ENCODE measurements around the gene SLC26A6. TPM values are rescaled to one million over a fixed set of nuclear protein-coding genes. Genes with fewer than 3 reads are reported as not detected.

The SLC26A6 gene
- total RNA-seq, 1 experiment from 2014 or later, result 44.9 TPM

DNA sequence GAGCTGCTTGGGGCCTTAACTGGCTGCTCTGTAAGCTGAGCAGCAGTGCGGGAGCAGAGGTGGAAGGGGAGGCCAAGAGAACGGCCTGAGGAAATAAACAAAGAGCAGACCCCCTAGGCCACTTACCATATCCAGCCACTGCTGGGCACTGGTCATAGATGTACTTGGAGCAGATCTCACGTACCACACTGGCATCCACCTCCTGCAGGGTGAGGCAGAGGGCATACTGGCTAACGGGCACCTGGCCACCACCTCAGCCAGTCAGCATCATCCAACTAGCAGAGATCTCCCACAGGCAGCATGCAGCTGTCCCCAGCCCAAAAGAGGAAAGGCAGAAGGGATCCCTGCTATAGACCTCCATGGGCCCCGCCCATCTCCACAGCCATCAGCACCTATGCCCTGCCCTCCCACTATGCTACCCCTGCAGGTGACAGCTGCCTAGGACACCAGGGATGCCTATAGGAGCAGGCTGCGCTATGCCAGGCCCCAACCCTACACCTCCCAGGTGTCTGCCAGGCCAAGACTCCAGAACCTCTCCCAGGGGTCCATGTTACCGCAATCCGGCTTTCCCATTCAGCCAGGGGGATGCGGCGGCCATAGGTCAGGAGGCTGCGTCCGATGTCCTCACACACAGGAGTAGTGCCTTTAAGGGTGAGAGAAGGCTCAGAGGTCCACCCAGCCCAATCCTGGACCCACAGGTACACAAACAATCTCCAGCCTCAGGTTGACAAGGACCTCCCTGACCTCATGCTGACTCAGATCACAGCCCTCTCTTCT lies 35.6 kb downstream of the SLC26A6 start:
- no peaks in the 10 kb centered on the region for H4K20me1 ChIP-seq (ENCODE audit: low read length)
- BruUV-seq (replicated peaks), result no TSS peak
- H3F3A ChIP-seq (ENCODE audit: low read length, unreplicated experiment), result no peaks in the 10 kb centered on the region
- H3K9me2 ChIP-seq (replicated peaks; ENCODE audit: low read length), result no peaks in the 10 kb centered on the region
- ATAC-seq (no peak), DNase-seq (no peak)
- H3K79me2 ChIP-seq (ENCODE audit: low read length), result no peaks in the 10 kb centered on the region
- ChIA-PET POLR2A (ENCODE audit: unreplicated experiment) (no interaction called here), CTCF (no interaction called here)
- peak overlapping the region; percentile 59 for H3K4me2 ChIP-seq (ENCODE audit: low read length)
- no peaks in the 10 kb centered on the region for H3K9me3 ChIP-seq (ENCODE audit: low read length)
- H3K4me3 ChIP-seq (ENCODE audit: low read length), result no peak overlapping the region
- no peak overlapping the region for H2AFZ ChIP-seq (ENCODE audit: low read length)
- H3K27me3 ChIP-seq (ENCODE audit: low read length), result no peaks in the 10 kb centered on the region
- H3K36me3 ChIP-seq (ENCODE audit: low read depth, low read length), result peaks cover 58% of the 10 kb centered on the region
- TF ChIP-seq, protein P1, sequence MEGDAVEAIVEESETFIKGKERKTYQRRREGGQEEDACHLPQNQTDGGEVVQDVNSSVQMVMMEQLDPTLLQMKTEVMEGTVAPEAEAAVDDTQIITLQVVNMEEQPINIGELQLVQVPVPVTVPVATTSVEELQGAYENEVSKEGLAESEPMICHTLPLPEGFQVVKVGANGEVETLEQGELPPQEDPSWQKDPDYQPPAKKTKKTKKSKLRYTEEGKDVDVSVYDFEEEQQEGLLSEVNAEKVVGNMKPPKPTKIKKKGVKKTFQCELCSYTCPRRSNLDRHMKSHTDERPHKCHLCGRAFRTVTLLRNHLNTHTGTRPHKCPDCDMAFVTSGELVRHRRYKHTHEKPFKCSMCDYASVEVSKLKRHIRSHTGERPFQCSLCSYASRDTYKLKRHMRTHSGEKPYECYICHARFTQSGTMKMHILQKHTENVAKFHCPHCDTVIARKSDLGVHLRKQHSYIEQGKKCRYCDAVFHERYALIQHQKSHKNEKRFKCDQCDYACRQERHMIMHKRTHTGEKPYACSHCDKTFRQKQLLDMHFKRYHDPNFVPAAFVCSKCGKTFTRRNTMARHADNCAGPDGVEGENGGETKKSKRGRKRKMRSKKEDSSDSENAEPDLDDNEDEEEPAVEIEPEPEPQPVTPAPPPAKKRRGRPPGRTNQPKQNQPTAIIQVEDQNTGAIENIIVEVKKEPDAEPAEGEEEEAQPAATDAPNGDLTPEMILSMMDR (conservative IDR thresholded peaks at IDR 0.05; ENCODE audit: low read depth, low read length), result no peak
- TF ChIP-seq EZH2 (IDR thresholded peaks at IDR 0.05; ENCODE audit: low read length, unreplicated experiment) (no peak), EZH2phosphoT487 (IDR thresholded peaks at IDR 0.05; ENCODE audit: borderline replicate concordance, low read length) (no peak)
- intact Hi-C loops (cut with micrococcal nuclease), result loop anchor here (5.0 kb wide), 1 partner anchor 42 kb away; the partner anchor contains the start of gene PFKFB4
- H3K27ac ChIP-seq (ENCODE audit: low read length), result peak overlapping the region; percentile 89
- H3K9ac ChIP-seq (ENCODE audit: low read length), result peak overlapping the region; percentile 4; the same call in 1 of the 2 replicates
- peaks cover 67% of the 10 kb centered on the region for H3K4me1 ChIP-seq (ENCODE audit: insufficient read depth, low read length)

GRCh38 chr3:48599077-48599501 lies 36.2 kb downstream of the SLC26A6 start:
- H3K27me3 ChIP-seq (ENCODE audit: low read length), result no peaks in the 10 kb centered on the region
- H2AFZ ChIP-seq (ENCODE audit: low read length), result no peak overlapping the region
- H3K4me2 ChIP-seq (ENCODE audit: low read length), result peak overlapping the region; percentile 59
- H3K9me2 ChIP-seq (replicated peaks; ENCODE audit: low read length), result no peaks in the 10 kb centered on the region
- no TSS peak for BruUV-seq (replicated peaks)
- ATAC-seq, result peak; percentile 11; the same call in 1 of the 2 replicates
- intact Hi-C loops (cut with micrococcal nuclease), result loop anchor here (5.0 kb wide), 1 partner anchor 42 kb away; the partner anchor contains the start of gene PFKFB4
- POLR2A ChIA-PET (ENCODE audit: unreplicated experiment), result interaction anchor here (0.6 kb wide), 1 partner anchor 38 kb away, joined by 4 read pairs; no protein-coding TSS in a partner anchor
- no peaks in the 10 kb centered on the region for H3K9me3 ChIP-seq (ENCODE audit: low read length)
- no peaks in the 10 kb centered on the region for H3F3A ChIP-seq (ENCODE audit: low read length, unreplicated experiment)
- H4K20me1 ChIP-seq (ENCODE audit: low read length), result no peaks in the 10 kb centered on the region
- H3K79me2 ChIP-seq (ENCODE audit: low read length), result no peaks in the 10 kb centered on the region
- peaks cover 67% of the 10 kb centered on the region for H3K4me1 ChIP-seq (ENCODE audit: insufficient read depth, low read length)
- CTCF ChIA-PET, result interaction anchor here (1.3 kb wide), 1 partner anchor 41 kb away, joined by 6 read pairs; no protein-coding TSS in a partner anchor
- TF ChIP-seq EZH2phosphoT487 (IDR thresholded peaks at IDR 0.05; ENCODE audit: borderline replicate concordance, low read length), result no peak
- no peak for TF ChIP-seq EZH2 (IDR thresholded peaks at IDR 0.05; ENCODE audit: low read length, unreplicated experiment)
- TF ChIP-seq, protein P1 (conservative IDR thresholded peaks at IDR 0.05; ENCODE audit: low read depth, low read length), result no peak
- H3K9ac ChIP-seq (ENCODE audit: low read length), result peak overlapping the region; percentile 4; the same call in 1 of the 2 replicates
- peak; percentile 67 for DNase-seq
- no peak overlapping the region for H3K4me3 ChIP-seq (ENCODE audit: low read length)
- peaks cover 52% of the 10 kb centered on the region for H3K36me3 ChIP-seq (ENCODE audit: low read depth, low read length)
- H3K27ac ChIP-seq (ENCODE audit: low read length), result peak overlapping the region; percentile 89
